Left renal pelvis (tissue), 4 donors: Measurements from ENCODE around the gene RTN4RL1. TPM values are rescaled to one million over a fixed set of nuclear protein-coding genes. Genes with fewer than 3 reads are reported as not detected.

Experiments
- DNase-seq, 4 donors: peaks; one replicate each; pipeline ENCODE4 v3.0.0-alpha.2; 2013; ENCODE audit warnings: low read depth in 4 of 4, low spot score in 3 of 4
- polyA plus RNA-seq, 4 donors: library from polyadenylated mRNA; unstranded; fragments of 120-200 nt; gene quantifications; one replicate each; pipeline ENCODE4 v1.2.1, GENCODE V29; 2013; ENCODE audit not compliant: insufficient read length in 4 of 4

The RTN4RL1 gene
- polyA plus RNA-seq, 4 donors, result 1.4 to 2.5 (median 1.7) TPM

DNA sequence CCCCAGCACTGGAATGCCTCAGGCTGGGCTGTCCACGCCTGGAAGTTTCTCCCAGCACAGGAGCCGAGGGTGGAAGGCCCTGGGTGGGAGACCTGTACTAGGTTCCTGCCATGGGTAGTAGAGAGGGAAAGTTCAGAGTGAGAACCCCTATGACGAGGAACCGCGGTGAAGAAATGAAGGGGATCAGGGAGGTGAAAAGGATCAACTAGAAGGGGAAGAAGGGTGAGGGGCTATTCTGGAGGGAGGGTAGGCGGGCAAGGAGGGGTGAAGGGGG is 35.2 kb upstream of the RTN4RL1 start:
- DNase-seq, result no peak

GRCh38 chr17:2059547-2060384 is 34.6 kb upstream of the RTN4RL1 start:
- no peak for DNase-seq

DNA sequence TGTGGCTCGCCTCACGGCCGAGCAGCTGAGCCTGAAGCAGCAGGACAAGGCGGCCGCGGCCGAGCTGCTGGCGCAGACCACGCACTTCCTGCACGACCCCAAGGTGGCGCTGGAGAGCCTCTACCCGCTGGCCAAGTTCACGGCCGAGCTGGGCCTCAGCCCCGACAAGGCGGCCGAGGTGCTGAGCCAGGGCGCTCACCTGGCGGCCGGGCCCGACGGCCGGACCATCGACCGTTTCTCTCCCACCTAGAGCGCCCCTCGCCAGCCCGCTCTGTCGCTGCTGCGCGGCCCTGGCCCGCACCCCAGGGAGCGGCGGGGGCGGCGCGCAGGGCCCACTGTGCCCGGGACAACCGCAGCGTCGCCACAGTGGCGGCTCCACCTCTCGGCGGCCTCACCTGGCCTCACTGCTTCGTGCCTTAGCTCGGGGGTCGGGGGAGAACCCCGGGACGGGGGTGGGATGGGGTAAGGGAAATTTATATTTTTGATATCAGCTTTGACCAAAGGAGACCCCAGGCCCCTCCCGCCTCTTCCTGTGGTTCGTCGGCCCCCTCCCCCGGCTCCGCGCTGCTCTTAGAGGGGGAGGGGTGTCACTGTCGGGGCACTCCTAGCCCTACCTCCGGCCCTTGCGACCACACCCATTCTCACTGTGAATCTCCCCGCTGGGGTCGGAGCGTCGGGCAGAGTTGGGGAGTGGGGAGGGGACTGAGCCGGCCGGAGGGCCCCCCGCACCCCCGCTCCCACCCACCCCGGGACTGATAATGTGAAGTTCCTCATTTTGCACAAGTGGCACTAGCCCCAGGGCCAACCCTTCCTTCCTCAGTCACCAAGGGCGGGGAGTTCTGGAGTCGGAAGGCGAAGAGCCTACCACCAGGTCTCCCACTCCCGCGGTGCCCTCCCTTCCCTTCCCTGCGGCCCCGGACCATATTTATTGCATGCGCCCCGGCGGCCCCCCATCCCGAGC is 33.7 kb upstream of the RTN4RL1 start:
- DNase-seq, result no peak

GRCh38 chr17:2057760-2058585 is 32.8 kb upstream of the RTN4RL1 start:
- no peak for DNase-seq

- no peak for DNase-seq
These were observed 32.1 kb upstream of the RTN4RL1 start for GRCh38 chr17:2057175-2057759.

GRCh38 chr17:2056206-2057174 is 31.4 kb upstream of the RTN4RL1 start:
- no peak for DNase-seq

DNA sequence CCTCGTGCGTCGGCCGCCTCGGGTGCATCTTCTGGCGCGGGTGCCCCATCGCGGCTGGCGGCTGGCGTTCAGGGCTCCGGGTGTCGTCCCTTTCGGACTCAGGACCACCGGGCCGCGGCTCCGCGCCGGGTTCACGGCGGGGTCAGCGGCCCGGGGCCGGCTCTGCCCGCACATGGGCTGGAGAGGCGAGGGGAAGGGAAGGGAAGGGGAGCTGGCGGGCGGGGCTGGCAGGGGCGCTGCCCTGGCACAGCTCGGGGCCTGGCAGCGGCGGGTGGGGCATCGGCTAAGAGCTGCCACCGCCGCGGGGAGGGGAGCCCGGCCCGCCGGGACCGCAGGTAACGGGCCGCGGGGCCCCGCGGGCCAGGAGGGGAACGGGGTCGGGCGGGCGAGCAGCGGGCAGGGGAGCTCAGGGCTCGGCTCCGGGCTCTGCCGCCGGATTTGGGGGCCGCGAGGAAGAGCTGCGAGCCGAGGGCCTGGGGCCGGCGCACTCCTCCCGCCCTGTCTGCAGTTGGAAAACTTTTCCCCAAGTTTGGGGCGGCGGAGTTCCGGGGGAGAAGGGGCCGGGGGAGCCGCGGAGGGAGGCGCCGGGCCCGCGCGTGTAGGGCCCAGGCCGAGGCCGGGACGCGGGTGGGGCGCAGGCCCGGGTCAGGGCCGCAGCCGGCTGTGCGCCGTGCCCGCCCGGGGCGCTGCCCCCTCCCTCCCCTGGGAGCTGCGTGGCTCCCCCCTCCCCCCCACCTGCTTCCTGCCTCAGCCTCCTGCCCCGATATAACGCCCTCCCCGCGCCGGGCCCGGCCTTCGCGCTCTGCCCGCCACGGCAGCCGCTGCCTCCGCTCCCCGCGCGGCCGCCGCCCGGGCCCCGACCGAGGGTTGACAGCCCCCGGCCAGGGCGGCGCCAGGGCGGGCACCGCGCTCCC is 30.4 kb upstream of the RTN4RL1 start:
- no peak for DNase-seq

DNA sequence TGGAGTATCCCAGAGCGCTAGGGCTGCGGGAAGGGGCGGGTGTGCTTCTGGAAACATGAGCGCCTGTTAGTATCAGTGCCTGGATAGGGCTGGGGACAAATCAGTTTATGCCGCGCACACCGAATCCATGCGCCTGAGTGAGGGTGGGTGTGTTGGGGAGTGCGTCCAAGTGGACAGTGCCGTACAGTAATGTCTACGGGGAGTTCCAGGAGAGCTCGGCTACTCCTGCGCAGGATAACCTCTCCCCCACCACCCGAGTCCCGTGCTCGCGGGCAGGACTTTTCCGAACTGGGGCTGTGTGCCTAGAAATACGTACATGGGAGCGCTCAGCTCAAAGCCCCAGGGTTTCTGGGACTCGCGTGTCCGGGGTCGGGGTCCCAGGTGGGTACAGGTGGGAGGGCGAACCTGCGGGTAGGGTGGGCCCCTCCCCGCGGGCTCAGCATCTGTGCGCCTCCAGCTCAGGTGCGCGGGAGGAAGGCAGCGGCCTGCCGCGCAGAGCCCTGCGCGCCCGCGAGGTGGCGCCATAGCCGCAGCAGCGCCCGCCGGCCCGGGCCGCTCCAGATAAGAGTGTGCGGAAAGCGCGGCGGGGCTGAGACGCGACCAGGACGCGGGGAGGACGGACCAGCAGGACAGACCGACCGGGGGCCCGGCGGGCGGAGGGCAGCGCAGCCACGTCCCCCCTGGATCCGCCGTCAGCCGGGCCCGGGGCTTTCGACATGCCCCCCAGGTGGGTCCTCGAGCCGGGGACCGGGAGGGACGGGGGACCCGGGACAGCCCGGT is 29.6 kb upstream of the RTN4RL1 start, which contains the start of gene HIC1:
HIC1 (plus strand) TSS at position 592 of the 780 bp plus-strand sequence. CDS start 1,588 bp downstream, outside the sequence.
- no peak for DNase-seq

DNA sequence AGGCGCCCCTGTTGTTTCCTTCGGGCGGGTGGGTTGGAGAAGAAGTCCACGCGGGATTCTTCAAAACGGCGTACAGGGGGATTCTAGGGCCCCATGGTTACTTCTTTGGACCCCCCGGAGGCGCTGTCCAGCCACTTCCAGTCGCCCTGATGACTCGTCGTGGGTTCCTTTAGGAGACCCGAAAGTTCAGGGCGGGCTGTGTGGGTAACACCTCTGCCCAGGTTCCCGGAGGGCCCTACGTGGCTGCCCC is 29.1 kb upstream of the RTN4RL1 start:
- no peak for DNase-seq

- DNase-seq, result no peak
These were observed 28.5 kb upstream of the RTN4RL1 start for GRCh38 chr17:2053380-2054261.

DNA sequence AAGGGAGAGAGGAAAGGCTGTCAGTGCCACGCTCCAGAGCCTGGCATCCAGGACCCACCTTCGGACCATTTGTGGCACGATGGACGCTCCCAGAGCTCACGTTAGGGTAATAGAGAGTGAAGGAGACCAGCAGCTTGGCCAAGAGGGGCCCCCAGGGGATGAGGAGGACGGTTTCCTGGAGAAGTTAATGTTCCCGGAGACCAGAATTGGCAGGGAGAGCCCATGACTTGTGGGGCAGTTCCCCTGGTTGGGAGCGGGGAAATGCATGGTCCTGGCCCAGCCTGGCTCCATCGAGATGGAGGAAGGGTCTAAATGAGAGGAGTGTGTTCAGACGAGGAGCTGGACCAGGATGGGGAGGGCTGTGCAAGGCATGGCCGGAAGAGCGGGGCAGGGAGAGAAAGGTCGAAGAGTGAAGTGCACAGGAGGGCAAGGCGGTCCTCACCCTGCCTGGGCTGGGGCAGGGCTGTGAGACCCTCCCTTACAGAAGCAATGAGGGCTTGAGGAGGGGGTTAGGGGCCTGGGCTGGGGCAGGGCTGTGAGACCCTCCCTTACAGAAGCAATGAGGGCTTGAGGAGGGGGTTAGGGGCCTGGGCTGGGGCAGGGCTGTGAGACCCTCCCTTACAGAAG is 26.9 kb upstream of the RTN4RL1 start:
- no peak for DNase-seq

GRCh38 chr17:2051061-2051932 is 26.2 kb upstream of the RTN4RL1 start:
- DNase-seq, result no peak

DNA sequence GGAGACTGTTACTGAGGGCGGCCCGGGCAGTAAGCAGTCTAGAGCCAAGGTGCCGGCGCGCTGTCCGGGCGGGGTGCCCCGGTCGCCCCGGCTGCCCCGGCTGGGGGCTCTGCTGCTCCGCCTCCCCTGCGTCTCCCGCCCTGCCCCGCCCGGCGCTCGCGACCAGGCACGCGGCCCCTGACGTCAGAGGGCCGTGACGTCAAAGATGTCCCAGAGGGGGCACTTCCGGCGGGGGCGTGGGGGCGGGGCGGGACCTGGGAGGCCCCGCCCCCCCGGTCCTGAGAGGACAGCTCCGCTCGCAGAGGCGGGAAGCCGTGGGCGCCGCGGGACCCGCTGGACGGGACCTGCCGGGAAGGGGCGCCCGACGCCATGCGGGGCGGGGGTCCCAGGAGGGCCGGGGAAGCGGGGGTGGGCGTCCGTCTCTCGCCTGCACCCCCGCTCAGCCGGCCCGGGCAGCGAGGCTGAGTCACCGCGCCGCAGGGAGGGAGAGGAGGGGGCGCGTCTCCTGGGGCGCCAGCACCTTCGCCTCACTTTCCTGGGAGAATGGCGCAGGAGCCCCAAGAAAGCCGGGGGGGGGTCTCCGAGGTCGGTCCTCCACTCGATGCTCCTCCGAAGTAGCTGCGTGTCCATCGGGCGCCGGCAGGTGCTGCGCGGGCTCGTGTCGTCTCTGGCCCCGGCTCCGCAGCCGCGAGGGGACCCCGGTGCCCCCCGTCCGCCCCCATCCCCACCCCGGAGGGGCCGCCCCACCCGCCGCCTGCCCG is 25.3 kb upstream of the RTN4RL1 start:
- no peak for DNase-seq
